H1 (cell line): ENCODE measurements around the gene ZSCAN12. TPM values are rescaled to one million over a fixed set of nuclear protein-coding genes. Genes with fewer than 3 reads are reported as not detected.

ENCODE experiments used
- TAF7 ChIP-seq: optimal IDR thresholded peaks from 2 replicates; pipeline ENCODE3; 2011; ENCODE audit warnings: low read depth, mild to moderate bottlenecking, inconsistent platforms, low read length, moderate library complexity, borderline replicate concordance
- polyA plus RNA-seq, 7 experiments: library from polyadenylated mRNA; depleted of rRNA in 3 of 7; stranded (reverse) in 5 of 7; unstranded in 2 of 7; fragments of >200 nt in 5 of 7; fragments of 200-250 nt in 2 of 7; gene quantifications; 1 replicate in 5 of 7; 2 replicates in 1 of 7; 4 replicates in 1 of 7; pipeline versions ENCODE4 v1.2.1 to v1.2.3, GENCODE V29; 2011 to 2013; ENCODE audit warnings: missing spikeins in 2 of 7, mixed read lengths in 2 of 7
- total RNA-seq: library from RNA; stranded (reverse); fragmentation: NEBNext Ultra II Directional; extraction: Animal tissue kit (Norgen Biotek cat#: 25700); gene quantifications from 2 replicates; pipeline ENCODE4 v1.2.1, GENCODE V29; 2021

Gene ZSCAN12
- total and polyA plus RNA-seq, 2 of the 8 experiments (the other 6 are each of a cell fraction or from before 2014, with no cell fraction given) = 2.2 to 9.6 TPM

GRCh38 chr6:28446818-28447511 is 47.4 kb upstream of the ZSCAN12 start (continued):
- no peak for TF ChIP-seq TAF7
